Forelimb muscle (tissue), 1 donor: ENCODE measurements around the gene GP1BA. TPM values are rescaled to one million over a fixed set of nuclear protein-coding genes. Genes with fewer than 3 reads are reported as not detected.

Experiments used
- DNase-seq: peaks from one replicate; pipeline ENCODE4 v3.0.0-alpha.2; 2013; ENCODE audit warnings: low read depth
- polyA plus RNA-seq: library from polyadenylated mRNA; unstranded; fragments of 120-200 nt; gene quantifications from one replicate; pipeline ENCODE4 v1.2.1, GENCODE V29; 2013; ENCODE audit not compliant: insufficient read length

GP1BA gene
- polyA plus RNA-seq = 0.92 TPM

DNA sequence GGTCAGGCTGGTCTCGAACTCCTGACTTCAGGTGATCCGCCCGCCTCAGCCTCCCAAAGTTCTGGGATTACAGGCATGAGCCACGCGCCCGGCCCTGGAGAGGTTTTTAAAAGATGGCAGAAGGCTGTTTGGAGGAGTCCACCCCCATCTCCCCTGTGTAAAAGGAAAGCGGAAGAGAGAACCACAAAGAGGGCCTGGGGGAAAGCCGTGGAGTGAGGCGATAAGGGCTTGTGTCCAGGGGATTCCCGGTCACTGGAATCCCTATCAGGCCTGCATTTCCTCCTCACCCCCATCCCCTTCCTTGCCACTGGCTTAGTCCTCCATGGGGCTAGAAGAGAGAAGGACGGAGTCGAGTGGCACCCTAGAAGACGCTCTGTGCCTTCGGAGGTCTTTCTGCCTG, at the start of gene GP1BA:
Gene GP1BA, plus strand, starts transcription at position 315 of the 400 bp plus-strand sequence. CDS start 328 bp downstream, outside the sequence.
- DNase-seq = no peak

DNA sequence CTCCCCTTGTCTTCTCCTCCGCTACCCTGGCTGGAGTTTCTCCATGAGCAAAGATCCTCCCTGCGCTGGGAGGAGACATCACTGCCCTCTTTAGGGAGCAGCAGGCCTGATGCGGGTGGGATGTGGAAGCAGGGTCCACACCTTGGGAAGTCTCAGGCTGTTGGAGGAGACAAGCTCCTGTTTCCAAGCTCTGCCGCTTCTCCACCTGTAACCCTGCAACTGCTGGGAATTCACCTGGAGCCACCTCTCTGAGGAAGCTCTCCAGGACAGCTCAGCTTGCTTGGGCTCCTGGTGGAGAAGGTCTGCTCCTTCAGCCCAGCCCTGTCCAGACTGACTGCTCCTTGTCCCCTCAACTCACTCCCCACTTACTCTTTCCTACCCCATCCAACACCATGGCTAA, 47.6 kb upstream of the GP1BA start:
- no peak for DNase-seq

DNA sequence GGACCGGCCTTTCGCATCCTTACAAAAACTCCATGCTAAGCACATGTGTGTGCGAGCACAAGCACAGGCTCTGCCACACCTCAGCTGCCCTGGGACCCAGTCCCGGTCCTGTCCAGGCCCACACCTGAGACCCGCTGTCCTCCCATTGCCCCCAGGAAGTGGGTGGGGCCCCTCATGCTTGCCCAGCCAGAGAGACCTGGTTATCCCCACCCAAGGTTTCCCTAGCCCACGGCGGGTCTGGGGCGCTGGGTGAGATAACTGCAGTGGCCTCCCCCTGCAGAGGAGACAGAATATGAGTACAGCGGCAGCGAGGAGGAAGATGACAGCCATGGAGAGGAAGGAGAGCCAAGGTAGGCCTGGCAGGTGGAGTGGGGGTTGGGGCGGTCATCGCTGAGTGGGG, 45.2 kb upstream of the GP1BA start:
- DNase-seq = no peak

DNA sequence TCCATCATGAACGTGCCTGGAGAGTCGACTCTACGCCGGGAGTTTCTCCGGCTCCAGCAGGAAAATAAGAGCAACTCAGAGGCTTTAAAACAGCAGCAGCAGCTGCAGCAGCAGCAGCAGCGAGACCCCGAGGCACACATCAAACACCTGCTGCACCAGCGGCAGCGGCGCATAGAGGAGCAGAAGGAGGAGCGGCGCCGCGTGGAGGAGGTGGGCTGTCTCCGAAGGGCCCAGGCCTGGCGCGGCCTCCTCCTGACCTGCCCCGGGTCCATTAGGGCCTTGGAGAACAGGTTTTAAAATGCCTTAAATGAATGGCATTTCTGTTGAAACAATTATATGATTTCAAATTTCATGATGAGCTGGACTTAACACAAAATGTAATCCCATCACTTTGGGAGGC, 44.5 kb upstream of the GP1BA start:
- DNase-seq = no peak

DNA sequence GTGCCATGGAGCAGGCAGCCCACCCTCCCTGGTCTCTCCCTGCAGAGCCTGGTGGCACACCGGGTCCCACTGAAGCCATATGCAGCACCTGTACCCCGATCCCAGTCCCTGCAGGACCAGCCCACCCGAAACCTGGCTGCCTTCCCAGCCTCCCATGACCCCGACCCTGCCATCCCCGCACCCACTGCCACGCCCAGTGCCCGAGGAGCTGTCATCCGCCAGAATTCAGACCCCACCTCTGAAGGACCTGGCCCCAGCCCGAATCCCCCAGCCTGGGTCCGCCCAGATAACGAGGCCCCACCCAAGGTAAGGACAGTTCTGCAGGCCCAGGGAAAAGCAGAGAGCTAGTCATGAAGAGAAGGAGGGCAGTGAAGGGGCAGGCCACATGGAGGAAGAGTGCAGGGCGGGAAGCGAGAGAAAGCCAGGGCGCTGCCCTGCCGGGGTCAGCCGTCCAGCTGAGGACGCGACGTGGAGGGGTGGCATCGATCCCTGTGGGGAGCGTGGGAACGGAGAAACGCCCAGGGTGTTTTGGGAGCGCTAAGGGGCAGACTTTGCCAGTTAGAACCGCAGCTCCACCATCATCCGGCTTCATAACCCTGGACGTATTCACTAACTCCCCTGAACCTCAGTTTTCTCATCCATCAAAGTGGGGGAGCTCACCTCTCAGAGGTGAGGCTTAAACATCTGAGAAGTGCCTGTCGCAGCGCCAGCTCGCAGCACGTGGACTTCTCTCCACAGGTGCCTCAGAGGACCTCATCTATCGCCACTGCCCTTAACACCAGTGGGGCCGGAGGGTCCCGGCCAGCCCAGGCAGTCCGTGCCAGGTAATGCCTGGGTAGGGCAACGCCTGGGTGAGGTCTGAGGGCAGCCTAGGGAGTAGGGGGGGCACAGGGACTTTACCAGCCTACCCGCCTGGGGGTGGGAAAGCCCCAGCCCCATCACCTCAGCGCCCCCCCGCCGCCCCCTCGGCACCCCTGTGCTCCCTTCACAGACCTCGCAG, 40.4 kb upstream of the GP1BA start:
- no peak for DNase-seq

GRCh38 chr17:4892499-4893221, 39.4 kb upstream of the GP1BA start:
- DNase-seq = no peak

DNA sequence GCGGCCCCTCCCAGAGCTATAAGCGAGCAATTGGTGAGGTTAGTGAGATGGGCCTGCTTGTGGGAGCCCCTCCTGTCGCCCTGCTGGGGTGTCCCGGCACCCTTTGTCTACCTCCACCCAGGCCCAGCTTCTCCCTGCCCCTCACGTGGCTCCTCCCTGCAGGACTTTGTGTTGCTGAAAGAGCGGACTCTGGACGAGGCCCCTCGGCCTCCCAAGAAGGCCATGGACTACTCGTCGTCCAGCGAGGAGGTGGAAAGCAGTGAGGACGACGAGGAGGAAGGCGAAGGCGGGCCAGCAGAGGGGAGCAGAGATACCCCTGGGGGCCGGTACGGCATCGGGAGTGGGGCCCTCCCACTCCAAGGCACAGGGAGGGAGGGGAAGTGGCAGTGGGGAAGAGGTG, 38.8 kb upstream of the GP1BA start:
- no peak for DNase-seq

DNA sequence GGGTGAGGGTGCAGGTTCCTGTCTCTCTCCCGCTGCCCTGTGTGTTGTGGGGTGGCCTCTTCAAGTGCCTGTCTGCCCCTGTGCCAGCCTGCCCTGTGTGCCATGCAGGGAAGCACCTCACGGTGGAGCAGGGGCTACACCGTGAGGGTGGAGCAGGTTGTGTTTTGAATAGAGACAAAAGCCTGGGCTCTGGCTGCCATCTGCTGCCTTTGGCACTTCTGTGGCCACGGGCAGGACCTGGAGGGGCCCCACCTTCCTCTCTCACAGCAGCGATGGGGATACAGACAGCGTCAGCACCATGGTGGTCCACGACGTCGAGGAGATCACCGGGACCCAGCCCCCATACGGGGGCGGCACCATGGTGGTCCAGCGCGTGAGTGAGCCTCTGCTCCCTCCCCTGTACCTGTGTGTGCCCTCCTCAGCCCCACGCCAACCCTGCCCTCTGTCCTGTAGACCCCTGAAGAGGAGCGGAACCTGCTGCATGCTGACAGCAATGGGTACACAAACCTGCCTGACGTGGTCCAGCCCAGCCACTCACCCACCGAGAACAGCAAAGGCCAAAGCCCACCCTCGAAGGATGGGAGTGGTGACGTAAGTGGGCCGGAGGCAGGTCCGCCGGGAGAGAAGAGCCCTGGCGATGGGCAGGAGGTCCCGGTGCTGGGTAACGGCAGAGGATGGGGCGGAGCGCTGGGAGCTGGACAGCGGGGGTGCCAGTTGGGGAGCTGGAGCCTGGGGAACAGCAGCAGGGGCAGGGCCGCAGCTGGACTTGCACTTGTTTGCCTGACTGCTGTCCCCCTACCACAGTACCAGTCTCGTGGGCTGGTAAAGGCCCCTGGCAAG, 38.1 kb upstream of the GP1BA start:
- no peak for DNase-seq

- DNase-seq = no peak
Observed at GRCh38 chr17:4895121-4895520, 37.0 kb upstream of the GP1BA start.

DNA sequence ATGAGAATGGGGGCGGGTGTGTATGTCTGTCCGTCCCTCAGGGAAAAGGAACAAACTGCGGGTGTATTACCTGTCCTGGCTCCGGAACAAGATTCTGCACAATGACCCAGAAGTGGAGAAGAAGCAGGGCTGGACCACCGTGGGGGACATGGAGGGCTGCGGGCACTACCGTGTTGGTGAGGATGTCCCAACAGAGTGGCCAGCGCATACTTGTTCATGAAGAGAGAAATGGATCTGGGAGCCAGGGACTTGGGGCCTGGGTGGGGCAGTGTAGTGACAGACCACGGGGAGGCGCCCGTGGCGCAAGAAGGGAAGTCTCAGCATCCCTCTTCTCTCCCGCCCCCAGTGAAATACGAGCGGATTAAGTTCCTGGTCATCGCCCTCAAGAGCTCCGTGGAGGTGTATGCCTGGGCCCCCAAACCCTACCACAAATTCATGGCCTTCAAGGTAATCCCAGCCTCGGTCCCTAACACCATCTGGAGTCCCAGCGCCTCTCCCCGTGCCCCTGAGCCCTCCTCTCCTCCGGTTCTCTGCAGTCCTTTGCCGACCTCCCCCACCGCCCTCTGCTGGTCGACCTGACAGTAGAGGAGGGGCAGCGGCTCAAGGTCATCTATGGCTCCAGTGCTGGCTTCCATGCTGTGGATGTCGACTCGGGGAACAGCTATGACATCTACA, 36.3 kb upstream of the GP1BA start:
- DNase-seq = no peak

DNA sequence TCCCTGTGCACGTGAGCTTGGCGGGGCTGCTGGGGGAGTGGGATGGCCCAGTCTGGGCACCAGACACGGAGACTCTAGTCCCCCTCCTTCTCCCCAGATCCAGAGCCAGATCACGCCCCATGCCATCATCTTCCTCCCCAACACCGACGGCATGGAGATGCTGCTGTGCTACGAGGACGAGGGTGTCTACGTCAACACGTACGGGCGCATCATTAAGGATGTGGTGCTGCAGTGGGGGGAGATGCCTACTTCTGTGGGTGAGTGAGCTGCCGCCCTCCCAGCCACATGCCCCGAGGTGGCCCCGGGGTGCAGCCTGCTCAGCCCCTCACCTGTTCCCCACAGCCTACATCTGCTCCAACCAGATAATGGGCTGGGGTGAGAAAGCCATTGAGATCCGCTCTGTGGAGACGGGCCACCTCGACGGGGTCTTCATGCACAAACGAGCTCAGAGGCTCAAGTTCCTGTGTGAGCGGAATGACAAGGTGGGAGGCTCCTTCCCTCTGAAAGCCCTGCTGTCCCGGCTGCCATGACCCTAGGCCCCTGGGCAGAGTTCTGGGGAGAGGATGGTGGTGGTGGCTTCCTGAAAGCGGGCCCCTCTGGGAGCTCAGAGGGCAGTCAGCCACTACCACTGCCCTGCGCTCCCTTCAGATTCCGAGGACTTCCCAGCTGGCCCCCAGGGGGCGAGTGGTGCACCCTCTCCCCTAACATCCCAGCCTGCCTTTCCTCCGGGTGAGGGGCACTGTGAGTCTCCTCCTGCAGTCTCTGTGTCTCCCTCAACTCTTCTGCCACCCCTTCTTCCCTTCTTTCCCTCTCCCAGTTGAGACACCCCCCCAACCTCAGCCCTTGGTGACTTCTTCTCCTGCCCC, 35.5 kb upstream of the GP1BA start:
- no peak for DNase-seq

DNA sequence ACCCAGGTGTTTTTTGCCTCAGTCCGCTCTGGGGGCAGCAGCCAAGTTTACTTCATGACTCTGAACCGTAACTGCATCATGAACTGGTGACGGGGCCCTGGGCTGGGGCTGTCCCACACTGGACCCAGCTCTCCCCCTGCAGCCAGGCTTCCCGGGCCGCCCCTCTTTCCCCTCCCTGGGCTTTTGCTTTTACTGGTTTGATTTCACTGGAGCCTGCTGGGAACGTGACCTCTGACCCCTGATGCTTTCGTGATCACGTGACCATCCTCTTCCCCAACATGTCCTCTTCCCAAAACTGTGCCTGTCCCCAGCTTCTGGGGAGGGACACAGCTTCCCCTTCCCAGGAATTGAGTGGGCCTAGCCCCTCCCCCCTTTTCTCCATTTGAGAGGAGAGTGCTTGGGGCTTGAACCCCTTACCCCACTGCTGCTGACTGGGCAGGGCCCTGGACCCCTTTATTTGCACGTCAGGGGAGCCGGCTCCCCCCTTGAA, 34.8 kb upstream of the GP1BA start:
- no peak for DNase-seq

DNA sequence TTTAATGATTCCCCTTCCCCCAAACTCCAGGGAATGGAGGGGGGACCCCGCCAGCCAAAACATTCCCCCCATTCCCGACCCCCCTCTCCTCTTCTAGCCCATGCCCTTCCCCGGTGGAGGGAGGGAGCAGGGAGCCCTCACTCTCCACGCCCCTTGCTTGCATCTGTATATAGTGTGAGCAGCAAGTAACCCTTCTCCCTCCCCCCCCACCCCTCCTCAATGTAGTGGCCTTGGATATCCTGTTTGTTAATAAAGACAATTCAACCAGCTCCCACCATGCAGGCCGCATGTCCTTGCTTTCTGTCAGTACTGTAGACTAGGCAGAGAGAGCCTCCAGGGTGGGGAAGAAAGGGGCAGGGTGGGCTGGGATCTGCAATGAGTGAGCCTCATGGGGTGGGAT, 34.3 kb upstream of the GP1BA start:
- DNase-seq = no peak

GRCh38 chr17:4898351-4898750, 33.7 kb upstream of the GP1BA start:
- DNase-seq = no peak

DNA sequence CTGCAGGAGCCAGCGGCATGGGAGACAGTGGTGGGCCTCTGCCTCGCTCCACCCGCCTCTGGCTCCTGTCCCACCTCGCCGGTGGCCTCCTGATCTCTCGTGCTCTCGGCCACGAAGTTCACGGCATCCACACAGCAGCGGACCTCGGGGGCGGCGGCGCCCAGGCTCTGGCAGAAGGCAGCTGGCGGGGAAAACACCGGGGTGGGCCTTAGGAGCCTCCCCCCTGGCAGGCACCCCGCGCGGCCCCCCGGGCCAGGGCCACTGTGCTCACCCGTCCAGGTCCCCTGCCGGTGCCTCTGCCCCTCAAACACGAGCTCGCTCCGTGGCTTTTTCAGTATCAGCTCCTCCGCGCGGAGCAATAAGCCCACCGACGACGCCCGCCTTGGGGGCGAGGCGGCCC, 33.1 kb upstream of the GP1BA start:
- no peak for DNase-seq

DNA sequence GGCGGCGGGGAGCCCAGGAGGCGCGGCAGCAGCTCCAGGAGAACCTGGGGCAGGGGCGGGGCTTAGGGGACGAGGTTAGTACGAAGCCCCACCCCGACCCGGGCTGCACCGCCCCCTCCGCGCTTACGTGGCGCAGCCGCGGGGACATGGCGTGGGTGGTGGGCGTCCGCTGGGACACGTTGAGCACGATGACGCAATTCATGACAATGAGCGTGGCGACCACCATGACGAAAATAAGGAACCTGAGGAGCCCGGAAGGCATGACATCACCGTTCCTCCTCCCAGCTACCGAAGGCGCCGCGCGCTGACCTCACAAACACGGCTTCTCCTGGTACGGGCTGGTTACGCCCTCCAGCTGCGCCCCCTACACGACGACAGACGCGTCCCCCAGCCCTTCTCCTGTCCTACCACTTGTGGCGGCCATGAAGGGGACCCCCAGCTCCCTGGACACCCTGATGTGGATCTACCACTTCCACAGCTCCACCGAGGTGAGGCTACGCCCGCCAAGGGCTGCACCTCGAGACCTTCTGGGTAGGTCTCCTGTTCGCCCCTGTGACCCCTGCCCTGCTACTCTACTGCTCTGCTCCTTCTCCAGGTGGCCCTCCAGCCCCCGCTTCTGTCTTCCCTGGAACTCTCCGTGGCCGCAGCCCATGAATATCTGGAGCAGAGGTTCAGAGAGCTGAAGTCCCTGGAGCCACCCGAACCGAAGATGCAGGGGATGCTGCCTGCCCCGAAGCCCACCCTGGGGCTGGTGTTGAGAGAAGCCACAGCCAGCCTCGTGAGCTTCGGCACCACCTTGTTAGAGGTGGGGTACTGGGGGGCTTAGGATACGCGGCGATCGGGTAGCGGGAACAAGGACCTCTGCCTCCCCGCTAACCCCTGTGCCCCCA, 32.5 kb upstream of the GP1BA start, which contains the start of gene C17orf107:
Gene C17orf107, plus strand, starts transcription at position 196 of the 890 bp plus-strand sequence. Its CDS starts 227 bp downstream, at position 423.
- DNase-seq = peak; percentile 47

GRCh38 chr17:4900231-4901107, 31.6 kb upstream of the GP1BA start:
- DNase-seq = no peak

GRCh38 chr17:4901108-4901647, 30.9 kb upstream of the GP1BA start:
- DNase-seq = no peak
